RPMI7951 (cell line): ENCODE data around the gene VASP. TPM values are rescaled to one million over a fixed set of nuclear protein-coding genes. Genes with fewer than 3 reads are reported as not detected.

ENCODE experiments used
- DNase-seq: peaks from one replicate; pipeline ENCODE4 v3.0.0-alpha.2; 2012; ENCODE audit warnings: low read depth
- total RNA-seq: library from RNA; depleted of rRNA; stranded (reverse); fragments of >200 nt; shearing (Covaris generic); gene quantifications from 2 replicates; pipeline ENCODE4 v1.2.3, GENCODE V29; 2014; rRNA removed

Gene VASP
- total RNA-seq, 1 experiment from 2014 or later, result 53.8 TPM

- DNase-seq, result peak; percentile 90
Measured at GRCh38 chr19:45547965-45548609, 40.8 kb downstream of the VASP start.

DNA sequence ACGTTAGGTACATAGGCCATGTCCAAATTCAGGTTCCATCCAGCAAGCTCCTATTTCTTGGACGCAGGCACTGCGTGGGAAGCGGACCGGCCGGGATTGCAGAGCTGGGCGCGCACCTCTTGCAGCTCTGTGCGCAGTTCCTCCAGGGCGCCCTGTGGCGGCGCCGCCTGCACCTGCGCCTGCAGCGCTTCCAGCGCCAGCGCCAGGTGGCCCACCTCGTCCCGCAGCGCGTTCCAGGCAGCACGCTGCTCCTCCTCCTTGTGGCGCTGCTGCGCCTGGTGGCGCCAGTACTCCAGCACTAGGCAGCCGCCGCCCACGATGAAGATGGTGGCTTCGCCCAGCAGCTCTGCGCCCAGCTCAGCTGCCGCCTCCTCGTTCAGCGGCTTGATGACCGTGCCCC is 46.2 kb downstream of the VASP start:
- DNase-seq, result no peak

DNA sequence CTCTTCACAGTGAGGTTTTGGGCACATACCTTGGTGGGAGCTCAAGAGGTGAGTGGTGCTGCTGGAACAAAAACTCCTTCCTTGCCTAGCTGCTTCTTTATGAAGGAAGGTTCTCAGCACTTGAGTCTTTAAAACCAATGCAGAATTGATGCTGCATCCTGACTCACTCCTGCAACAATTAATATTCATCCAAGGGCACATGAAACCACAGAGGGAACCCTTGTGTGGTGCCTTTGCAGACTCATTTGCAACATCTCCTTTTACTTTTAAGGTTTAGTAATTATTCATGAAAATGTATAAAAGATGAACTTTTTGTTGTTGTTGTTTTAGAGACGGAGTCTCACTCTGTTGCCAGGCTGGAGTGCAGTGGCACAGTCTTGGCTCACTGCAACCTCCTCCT is 47.2 kb downstream of the VASP start:
- no peak for DNase-seq

- no peak for DNase-seq
Measured at GRCh38 chr19:45556835-45557234, 49.6 kb downstream of the VASP start.

- DNase-seq, result peak; percentile 20
Measured at GRCh38 chr19:45558399-45558878, 51.2 kb downstream of the VASP start.

- no peak for DNase-seq
Measured at GRCh38 chr19:45560038-45560437, 52.8 kb downstream of the VASP start.

GRCh38 chr19:45560686-45561085 is 53.4 kb downstream of the VASP start:
- no peak for DNase-seq

- DNase-seq, result no peak
Measured at GRCh38 chr19:45564131-45564780, 57.0 kb downstream of the VASP start.

GRCh38 chr19:45567609-45568008 is 60.3 kb downstream of the VASP start:
- no peak for DNase-seq

- DNase-seq, result peak; percentile 73
Measured at GRCh38 chr19:45568732-45569131, 61.5 kb downstream of the VASP start.

GRCh38 chr19:45569619-45570421 is 62.5 kb downstream of the VASP start:
- peak; percentile 29 for DNase-seq

GRCh38 chr19:45571457-45572220 is 64.4 kb downstream of the VASP start:
- no peak for DNase-seq

- no peak for DNase-seq
Measured at GRCh38 chr19:45574526-45574925, 67.2 kb downstream of the VASP start.

DNA sequence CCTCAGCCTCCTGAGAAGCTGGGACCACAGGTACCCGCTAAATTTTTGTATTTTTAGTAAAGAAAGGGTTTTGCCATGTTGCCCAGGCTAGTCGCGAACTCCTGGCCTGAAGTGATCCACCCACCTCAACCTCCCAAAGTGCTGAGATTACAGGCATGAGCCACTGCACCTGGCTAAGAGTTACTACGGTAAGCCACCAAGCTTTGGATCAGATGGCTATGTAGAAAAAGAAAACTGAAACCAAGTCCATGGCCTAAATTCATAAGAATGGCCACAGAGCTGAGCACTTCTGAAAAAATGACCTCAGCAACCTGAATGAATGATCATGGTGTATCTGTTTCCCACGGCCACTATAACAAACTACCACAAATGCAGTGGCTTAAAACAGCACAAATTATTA is 67.9 kb downstream of the VASP start:
- DNase-seq, result no peak

Other genes with a start within 250 kb of the VASP start
- gene CKM, start 184.6 kb upstream of the VASP start, total RNA-seq, result 0.20 and 0.24 TPM in 2 replicates
- gene KLC3, start 166.7 kb upstream of the VASP start, total RNA-seq, result 0.36 and 1.2 TPM in 2 replicates
- gene ERCC2, start 136.9 kb upstream of the VASP start, total RNA-seq, result 15.7 and 17.4 TPM in 2 replicates
- 4.5 and 5.3 TPM in 2 replicates for gene PPP1R13L, start 102.4 kb upstream of the VASP start, total RNA-seq
- 6.2 and 9.0 TPM in 2 replicates for gene POLR1G, start 100.8 kb upstream of the VASP start, total RNA-seq
- 138 and 144 TPM in 2 replicates for gene ERCC1, start 83.6 kb upstream of the VASP start, total RNA-seq
- 0.96 and 1.6 TPM in 2 replicates for gene FOSB, start 39.5 kb upstream of the VASP start, total RNA-seq
- 12.9 TPM in 2 replicates for gene RTN2, start 10.4 kb upstream of the VASP start, total RNA-seq
- gene PPM1N, start 9.0 kb upstream of the VASP start, total RNA-seq, result 1.8 and 2.3 TPM in 2 replicates
- gene OPA3, start 77.3 kb downstream of the VASP start, total RNA-seq, result 5.2 and 8.4 TPM in 2 replicates
- gene GPR4, start 94.7 kb downstream of the VASP start, total RNA-seq, result 0.10 TPM in 1 of 2 replicates, not detected in the other
- gene EML2, start 131.9 kb downstream of the VASP start, total RNA-seq, result 14.4 and 20.2 TPM in 2 replicates
- not detected in 2 replicates for gene GIPR, start 160.7 kb downstream of the VASP start, total RNA-seq
- 474 and 568 TPM in 2 replicates for gene SNRPD2, start 184.5 kb downstream of the VASP start, total RNA-seq
- 13.8 and 15.4 TPM in 2 replicates for gene QPCTL, start 185.2 kb downstream of the VASP start, total RNA-seq
- gene FBXO46, start 223.4 kb downstream of the VASP start, total RNA-seq, result 3.2 and 5.3 TPM in 2 replicates
- gene MEIOSIN, start 226.0 kb downstream of the VASP start, total RNA-seq, result 0.10 TPM in 1 of 2 replicates, not detected in the other